ENCODE data around the gene ZNF664. TPM values are rescaled to one million over a fixed set of nuclear protein-coding genes. Genes with fewer than 3 reads are reported as not detected.

Gene ZNF664
- total and polyA plus RNA-seq, 2 experiments from 2014 or later, result 11.3 to 29.1 TPM

- Histone ChIP-seq H3K9me3 (ENCODE audit: low read depth) (no peaks in the 10 kb centered on the region), H3K9ac (no peak overlapping the region), H4K20me1 (ENCODE audit: insufficient read depth) (no peaks in the 10 kb centered on the region), H3F3A (ENCODE audit: insufficient read depth) (no peaks in the 10 kb centered on the region), H3K27ac (no peak overlapping the region), H3K27me3 (replicated peaks; ENCODE audit: insufficient read depth) (no peaks in the 10 kb centered on the region; the same call in 1 of the 2 replicates), H3K36me3 (ENCODE audit: low read depth) (no peaks in the 10 kb centered on the region), H2AFZ (no peak overlapping the region), H3K4me1 (ENCODE audit: insufficient read depth) (no peaks in the 10 kb centered on the region), H3K9me2 (ENCODE audit: insufficient read depth) (no peaks in the 10 kb centered on the region), H3K79me2 (ENCODE audit: insufficient read depth) (no peaks in the 10 kb centered on the region), H3K4me2 (ENCODE audit: unreplicated experiment) (no peak overlapping the region), H3K4me3 (no peak overlapping the region)
- whole genome bisulfite sequencing, 2 experiments (ENCODE audit: low coverage in 1 of 2, low lambda C conversion rate in 2 of 2, missing lambda C conversion rate in 2 of 2), result 47 to 53% methylated on average over 3 of the region's 3 CpGs
- TF ChIP-seq EZH2phosphoT487 (IDR thresholded peaks at IDR 0.05; ENCODE audit: insufficient read depth, low read depth) (no peak), EZH2 (IDR thresholded peaks at IDR 0.05; ENCODE audit: insufficient read depth, poor library complexity, severe bottlenecking) (no peak)
- in situ Hi-C loops (cut with MboI), result no loop called here
- no peak for DNase-seq
Measured at GRCh38 chr12:124059752-124060151, 86.7 kb downstream of the ZNF664 start.

Small RNAs within 50 kb of the gene (small RNA-seq; reads per million reads assigned to genes)
- gene AC068790.4 (ENCODE audit: low read depth, low replicate concordance) (not detected), gene AC068790.6 (ENCODE audit: low read depth, low replicate concordance) (not detected)

Other genes starting within 250 kb of the ZNF664 start
- gene DNAH10, start 210.9 kb upstream of the ZNF664 start, total RNA-seq (2014; rRNA removed; shearing (Covaris generic)), result 0.11 and 0.13 TPM in 2 replicates
- gene DNAH10, start 210.9 kb upstream of the ZNF664 start, polyA plus RNA-seq (2016; fragmentation: Nextera tagmentation; extraction: Ambion mirVana), result 0.32 and 0.44 TPM in 2 replicates
- 13.2 and 20.3 TPM in 2 replicates for gene CCDC92, start 384 bp upstream of the ZNF664 start, total RNA-seq (2014; rRNA removed; shearing (Covaris generic))
- gene CCDC92, start 384 bp upstream of the ZNF664 start, polyA plus RNA-seq (2016; fragmentation: Nextera tagmentation; extraction: Ambion mirVana), result 49.5 and 54.7 TPM in 2 replicates

Data from GM23248 (cell line).